Ishikawa (cell line): Measurements from ENCODE around the gene SYNPO.

Experiments used
- CEBPB ChIP-seq: IDR thresholded peaks from 2 replicates; pipeline ENCODE4 v1.6.1; 2012
- CREB1 ChIP-seq: IDR thresholded peaks from 2 replicates; pipeline ENCODE4 v1.6.1; 2012; ENCODE audit warnings: low read depth
- EGR1 ChIP-seq: IDR thresholded peaks from 2 replicates; pipeline ENCODE4 v1.6.1; 2012
- EP300 ChIP-seq: IDR thresholded peaks from 2 replicates; pipeline ENCODE4 v1.6.1; 2012; ENCODE audit warnings: borderline replicate concordance
- FOXM1 ChIP-seq: IDR thresholded peaks from 2 replicates; pipeline ENCODE4 v1.6.1; 2012; ENCODE audit warnings: low read depth, borderline replicate concordance
- MAX ChIP-seq: IDR thresholded peaks from 2 replicates; pipeline ENCODE4 v1.6.1; 2012
- NFIC ChIP-seq: IDR thresholded peaks from 2 replicates; pipeline ENCODE4 v1.6.1; 2012
- RAD21 ChIP-seq: IDR thresholded peaks from 2 replicates; pipeline ENCODE4 v1.6.1; 2012; ENCODE audit warnings: low read depth
- REST ChIP-seq: IDR thresholded peaks from 2 replicates; pipeline ENCODE4 v1.6.1; 2012; ENCODE audit warnings: low read depth, mild to moderate bottlenecking
- TAF1 ChIP-seq: IDR thresholded peaks from 2 replicates; pipeline ENCODE4 v1.6.1; 2012; ENCODE audit warnings: low read depth, mild to moderate bottlenecking
- TCF12 ChIP-seq: IDR thresholded peaks from 2 replicates; pipeline ENCODE4 v1.6.1; 2012; ENCODE audit warnings: low read depth
- TEAD4 ChIP-seq: IDR thresholded peaks from 2 replicates; pipeline ENCODE4 v1.6.1; 2012
- USF1 ChIP-seq: IDR thresholded peaks from 2 replicates; pipeline ENCODE4 v1.6.1; 2012
- YY1 ChIP-seq: IDR thresholded peaks from 2 replicates; pipeline ENCODE4 v1.6.1; 2012; ENCODE audit warnings: low read depth
- ZBTB7A ChIP-seq: IDR thresholded peaks from 2 replicates; pipeline ENCODE4 v1.6.1; 2012; ENCODE audit warnings: low read depth

SYNPO gene

GRCh38 chr5:150640311-150641005, at the start of gene SYNPO:
SYNPO (plus strand) TSS chr5:150640660; CDS start chr5:150648276, 7,616 bp downstream.
- no peak for TF ChIP-seq FOXM1
- TF ChIP-seq EP300, result no peak
- TF ChIP-seq CEBPB, result no peak
- no peak for TF ChIP-seq EGR1
- no peak for TF ChIP-seq TEAD4

- no peak for TF ChIP-seq EGR1
- no peak for TF ChIP-seq TEAD4
- no peak for TF ChIP-seq MAX
- no peak for TF ChIP-seq NFIC
- TF ChIP-seq CREB1, result no peak
- TF ChIP-seq USF1, result no peak
- no peak for TF ChIP-seq CEBPB
- no peak for TF ChIP-seq TCF12
These were observed 49.3 kb upstream of the SYNPO start for GRCh38 chr5:150590979-150591695.

- no peak for TF ChIP-seq YY1
- TF ChIP-seq EGR1, result no peak
- no peak for TF ChIP-seq TCF12
- TF ChIP-seq CEBPB, result no peak
- TF ChIP-seq RAD21, result no peak
- TF ChIP-seq NFIC, result no peak
- no peak for TF ChIP-seq TEAD4
- no peak for TF ChIP-seq TAF1
- no peak for TF ChIP-seq REST
- no peak for TF ChIP-seq ZBTB7A
- no peak for TF ChIP-seq MAX
- no peak for TF ChIP-seq FOXM1
- no peak for TF ChIP-seq EP300
- no peak for TF ChIP-seq CREB1
- no peak for TF ChIP-seq USF1
These were observed 46.9 kb upstream of the SYNPO start for GRCh38 chr5:150593593-150593992.

GRCh38 chr5:150593996-150594395, 46.5 kb upstream of the SYNPO start:
- TF ChIP-seq TCF12 (no peak), NFIC (no peak), REST (no peak), EGR1 (no peak), ZBTB7A (no peak), CEBPB (no peak), USF1 (no peak), MAX (no peak), FOXM1 (no peak), CREB1 (no peak), TAF1 (no peak), TEAD4 (no peak), YY1 (no peak), EP300 (no peak), RAD21 (no peak)

GRCh38 chr5:150595466-150596031, 44.9 kb upstream of the SYNPO start:
- TF ChIP-seq EGR1, result no peak
- no peak for TF ChIP-seq CEBPB
- no peak for TF ChIP-seq TEAD4
- no peak for TF ChIP-seq ZBTB7A
- no peak for TF ChIP-seq TAF1
- no peak for TF ChIP-seq RAD21
- no peak for TF ChIP-seq EP300
- TF ChIP-seq TCF12, result no peak
- TF ChIP-seq FOXM1, result no peak
